ENCODE measurements around the gene SLAMF1. TPM values are rescaled to one million over a fixed set of nuclear protein-coding genes. Genes with fewer than 3 reads are reported as not detected.

The SLAMF1 gene
- total and polyA plus RNA-seq, 9 of the 15 experiments (the other 6 are each of a cell fraction or from before 2014, with no cell fraction given) = 0.04 to 0.17 (median 0.11) TPM; not detected in 4

GRCh38 chr1:160590488-160590887 lies 56.4 kb downstream of the SLAMF1 start (continued):
- TF ChIP-seq ZNF134 (CRISPR knock-in tag; conservative IDR thresholded peaks at IDR 0.05) = no peak

GRCh38 chr1:160588468-160588867 lies 58.4 kb downstream of the SLAMF1 start:
- CTCF ChIA-PET (ENCODE audit: low intra/inter-chr PET ratio) = no interaction called here
- Histone ChIP-seq H2AFZ (ENCODE audit: low read depth, low read length) (peak overlapping the region; percentile 80), H3K27me3 (ENCODE audit: control insufficient read depth in 2 of 2, insufficient read depth in 2 of 2, low read length in 2 of 2) (no peaks in the 10 kb centered on the region), H4K20me1 (replicated peaks; ENCODE audit: control insufficient read depth, insufficient read depth, low read length) (no peaks in the 10 kb centered on the region), H3K4me2 (ENCODE audit: insufficient read depth, low read length) (no peak overlapping the region; the same call in 1 of the 2 replicates), H3K27ac (ENCODE audit: extremely low read depth, low read depth, low read length) (no peak overlapping the region), H3K9me3 (replicated peaks; ENCODE audit: control insufficient read depth, insufficient read depth, low read depth, low read length) (0 out of 2 replicates have a peak, but pooled peaks cover 2% of the 10 kb centered on the region), H3K9me1 (ENCODE audit: control insufficient read depth, insufficient read depth, low read length) (no peaks in the 10 kb centered on the region), H3K4me1 (replicated peaks in 1 of 2; ENCODE audit: control insufficient read depth in 2 of 2, insufficient read depth in 2 of 2, low read length in 2 of 2) (no peaks in the 10 kb centered on the region), H3K36me3 (ENCODE audit: control insufficient read depth, insufficient read depth, low read length) (no peaks in the 10 kb centered on the region), H3K9ac (ENCODE audit: insufficient read depth in 1 of 2, low read depth in 2 of 2, low read length in 2 of 2) (no peak overlapping the region), H3K79me2 (ENCODE audit: control insufficient read depth, insufficient read depth, low read length) (no peaks in the 10 kb centered on the region), H3K4me3 (no peak overlapping the region)
- POLR2A ChIA-PET = no interaction called here
- in situ Hi-C loops (cut with MboI) (no loop called here), intact Hi-C loops (cut with micrococcal nuclease) (no loop called here)
- no TSS peak for BruUV-seq (replicated peaks)
- no peak for FAIRE-seq
- no peak for ATAC-seq
- WGBS (ENCODE audit: insufficient coverage, low coverage, missing lambda C conversion rate) = 54% methylated on average over 6 of the region's 6 CpGs
- no peak for DNase-seq (ENCODE audit: extremely low read depth in 1 of 4, low spot score in 3 of 4)
- TF ChIP-seq ZNF436 (CRISPR knock-in tag; IDR thresholded peaks at IDR 0.05) = no peak
- no peak for TF ChIP-seq RFX1 (IDR thresholded peaks at IDR 0.05)
- no peak for TF ChIP-seq CBFB (CRISPR knock-in tag; IDR thresholded peaks at IDR 0.05)
- TF ChIP-seq ZNF449 (CRISPR knock-in tag; IDR thresholded peaks at IDR 0.05) = no peak
- TF ChIP-seq RERE (CRISPR knock-in tag; IDR thresholded peaks at IDR 0.05; ENCODE audit: borderline replicate concordance) = no peak
- no peak for TF ChIP-seq HSF4 (CRISPR knock-in tag; IDR thresholded peaks at IDR 0.05; ENCODE audit: borderline replicate concordance)
- no peak for TF ChIP-seq HMGXB4 (CRISPR knock-in tag; IDR thresholded peaks at IDR 0.05)
- no peak for TF ChIP-seq PHF21A (IDR thresholded peaks at IDR 0.05; ENCODE audit: borderline replicate concordance, low read depth)
- TF ChIP-seq SRSF9 (IDR thresholded peaks at IDR 0.05; ENCODE audit: borderline replicate concordance, low read depth, low read length) = no peak
- TF ChIP-seq NCOA4 (IDR thresholded peaks at IDR 0.05; ENCODE audit: partially characterized antibody) = no peak
- no peak for TF ChIP-seq EP400 (IDR thresholded peaks at IDR 0.05)
- no peak for TF ChIP-seq ZFP30 (CRISPR knock-in tag; IDR thresholded peaks at IDR 0.05; ENCODE audit: borderline replicate concordance)
- TF ChIP-seq NCOR1 (IDR thresholded peaks at IDR 0.05) = no peak
